Smooth muscle cell (in vitro differentiated cells): ENCODE measurements around the gene CPZ. TPM values are rescaled to one million over a fixed set of nuclear protein-coding genes. Genes with fewer than 3 reads are reported as not detected.

Experiments used
- DNase-seq: peaks from one replicate; lab custom pipeline; 2025; ENCODE audit not compliant: unreplicated experiment; lab: John Stamatoyannopoulos, UW
- H2AFZ ChIP-seq: fragments of 200-600 bp; sonication (generic); 2 replicates; pipeline ENCODE4 v1.6.0; 2016; ENCODE audit warnings: antibody characterized with exemption, low read depth, mild to moderate bottlenecking
- H3F3A ChIP-seq: fragments of 200-600 bp; sonication (generic); 2 replicates; pipeline ENCODE4 v1.6.0; 2017; ENCODE audit warnings: antibody characterized with exemption, low read depth
- H3K27ac ChIP-seq: fragments of 200-600 bp; sonication (generic); 2 replicates; pipeline ENCODE4 v1.5.1; 2016; ENCODE audit warnings: low read depth, mild to moderate bottlenecking
- H3K27me3 ChIP-seq: fragments of 200-600 bp; sonication (generic); 2 replicates; pipeline ENCODE4 v1.6.1; 2016; ENCODE audit warnings: low read depth, mild to moderate bottlenecking
- H3K36me3 ChIP-seq: fragments of 200-600 bp; sonication (generic); 2 replicates; pipeline ENCODE4 v1.5.1; 2016; ENCODE audit warnings: low read depth
- H3K4me1 ChIP-seq: fragments of 200-600 bp; sonication (generic); 2 replicates; pipeline ENCODE4 v1.5.1; 2016; ENCODE audit warnings: low read depth
- H3K4me2 ChIP-seq: fragments of 200-600 bp; sonication (generic); 2 replicates; pipeline ENCODE4 v1.6.0; 2016; ENCODE audit warnings: mild to moderate bottlenecking
- H3K4me3 ChIP-seq: fragments of 200-600 bp; sonication (generic); 2 replicates; pipeline ENCODE4 v1.5.1; 2016; ENCODE audit warnings: mild to moderate bottlenecking
- H3K79me2 ChIP-seq: fragments of 200-600 bp; sonication (generic); 2 replicates; pipeline ENCODE4 v1.6.0; 2016; ENCODE audit warnings: low read depth, mild to moderate bottlenecking
- H3K9ac ChIP-seq: fragments of 200-600 bp; sonication (generic); 2 replicates; pipeline ENCODE4 v1.6.0; 2016; ENCODE audit warnings: low read depth
- H3K9me3 ChIP-seq: fragments of 200-600 bp; sonication (generic); replicated peaks from 2 replicates; pipeline ENCODE4 v1.5.1; 2016; ENCODE audit warnings: low read depth
- H4K20me1 ChIP-seq: fragments of 200-600 bp; sonication (generic); 2 replicates; pipeline ENCODE4 v1.6.0; 2016; ENCODE audit warnings: low read depth
- CTCF ChIP-seq: fragments of 200-600 bp; sonication (generic); IDR thresholded peaks from 2 replicates; pipeline ENCODE4 v1.5.1; 2017; ENCODE audit warnings: borderline replicate concordance, mild to moderate bottlenecking, antibody characterized with exemption; ENCODE audit not compliant: insufficient read depth, poor library complexity, severe bottlenecking
- WGBS: methylation state at CpG from one replicate; pipeline ENCODE4 v1.1.7; 2016; ENCODE audit warnings: low lambda C conversion rate; 5-methylcytosine and 5-hydroxymethylcytosine counted together
- polyA plus RNA-seq: library from polyadenylated mRNA; unstranded; fragments of >200 nt; fragmentation: Nextera tagmentation; extraction: Ambion mirVana; gene quantifications from 2 replicates; pipeline ENCODE4 v1.2.1, GENCODE V29; 2016
- total RNA-seq: library from RNA; depleted of rRNA; stranded (reverse); fragments of >200 nt; gene quantifications from 2 replicates; pipeline ENCODE4 v1.2.3, GENCODE V29; 2014

Gene CPZ
- total and polyA plus RNA-seq, 2 experiments from 2014 or later: 12.0 to 35.9 TPM

GRCh38 chr4:8582436-8582835, 10.1 kb upstream of the CPZ start:
- whole genome bisulfite sequencing: 94% methylated on average over 12 of the region's 12 CpGs

GRCh38 chr4:8582941-8583654, 9.5 kb upstream of the CPZ start:
- no peak for TF ChIP-seq CTCF

More at GRCh38 chr4:8582436-8582835, 10.1 kb upstream of the CPZ start:
- Histone ChIP-seq H4K20me1 (no peaks in the 10 kb centered on the region), H3K79me2 (no peaks in the 10 kb centered on the region), H3K27ac (no peak overlapping the region), H3K36me3 (no peaks in the 10 kb centered on the region), H3K9me3 (no peaks in the 10 kb centered on the region), H3K4me2 (no peak overlapping the region), H3K4me3 (no peak overlapping the region), H3K4me1 (peaks cover 7% of the 10 kb centered on the region), H3K27me3 (peaks cover 66% of the 10 kb centered on the region), H2AFZ (no peak overlapping the region), H3F3A (no peaks in the 10 kb centered on the region), H3K9ac (no peak overlapping the region)
- DNase-seq: no peak
- no peak for TF ChIP-seq CTCF

GRCh38 chr4:8583655-8584025, 8.9 kb upstream of the CPZ start:
- Histone ChIP-seq H3K27me3 (peaks cover 57% of the 10 kb centered on the region), H3K4me1 (peaks cover 7% of the 10 kb centered on the region), H3K9ac (no peak overlapping the region), H4K20me1 (no peaks in the 10 kb centered on the region), H2AFZ (no peak overlapping the region), H3F3A (no peaks in the 10 kb centered on the region), H3K79me2 (no peaks in the 10 kb centered on the region), H3K4me3 (no peak overlapping the region), H3K36me3 (no peaks in the 10 kb centered on the region), H3K27ac (no peak overlapping the region), H3K9me3 (no peaks in the 10 kb centered on the region), H3K4me2 (no peak overlapping the region)
- no peak for TF ChIP-seq CTCF
- DNase-seq: no peak
- 89% methylated on average over 4 of the region's 4 CpGs for WGBS

More at GRCh38 chr4:8582941-8583654, 9.5 kb upstream of the CPZ start:
- no peak for DNase-seq
- no peaks in the 10 kb centered on the region for H4K20me1 ChIP-seq
- 71% methylated on average over 9 of the region's 9 CpGs for WGBS
- H3K27me3 ChIP-seq: peaks cover 60% of the 10 kb centered on the region
- peaks cover 7% of the 10 kb centered on the region for H3K4me1 ChIP-seq
- no peak overlapping the region for H3K4me3 ChIP-seq
- no peaks in the 10 kb centered on the region for H3F3A ChIP-seq
- no peak overlapping the region for H3K9ac ChIP-seq
- H3K27ac ChIP-seq: no peak overlapping the region
- H3K36me3 ChIP-seq: no peaks in the 10 kb centered on the region
- H3K4me2 ChIP-seq: no peak overlapping the region
- H2AFZ ChIP-seq: no peak overlapping the region
- no peaks in the 10 kb centered on the region for H3K79me2 ChIP-seq
- H3K9me3 ChIP-seq: no peaks in the 10 kb centered on the region

GRCh38 chr4:8585186-8585585, 7.4 kb upstream of the CPZ start:
- DNase-seq: no peak
- Histone ChIP-seq H3K4me3 (no peak overlapping the region), H3K27ac (no peak overlapping the region), H3K36me3 (no peaks in the 10 kb centered on the region), H3K9ac (no peak overlapping the region), H3K4me2 (no peak overlapping the region), H3K27me3 (peaks cover 44% of the 10 kb centered on the region), H3F3A (no peaks in the 10 kb centered on the region), H3K79me2 (no peaks in the 10 kb centered on the region), H3K9me3 (no peaks in the 10 kb centered on the region), H4K20me1 (no peaks in the 10 kb centered on the region), H2AFZ (no peak overlapping the region), H3K4me1 (peaks cover 7% of the 10 kb centered on the region)
- 74% methylated on average over 6 of the region's 6 CpGs for WGBS
- no peak for TF ChIP-seq CTCF
